22Rv1 (cell line): ENCODE measurements around the gene YIF1B.

Experiments
- ZFX ChIP-seq: fragments of 450-650 bp; IDR thresholded peaks from 2 replicates; pipeline ENCODE4 v1.6.1; 2017; ENCODE audit warnings: antibody characterized with exemption, borderline replicate concordance
- TF ChIP-seq, protein P1 (sequence below): fragments of 450-650 bp; IDR thresholded peaks from 2 replicates; pipeline ENCODE4 v1.5.1; 2017; ENCODE audit warnings: mild to moderate bottlenecking

DNA sequence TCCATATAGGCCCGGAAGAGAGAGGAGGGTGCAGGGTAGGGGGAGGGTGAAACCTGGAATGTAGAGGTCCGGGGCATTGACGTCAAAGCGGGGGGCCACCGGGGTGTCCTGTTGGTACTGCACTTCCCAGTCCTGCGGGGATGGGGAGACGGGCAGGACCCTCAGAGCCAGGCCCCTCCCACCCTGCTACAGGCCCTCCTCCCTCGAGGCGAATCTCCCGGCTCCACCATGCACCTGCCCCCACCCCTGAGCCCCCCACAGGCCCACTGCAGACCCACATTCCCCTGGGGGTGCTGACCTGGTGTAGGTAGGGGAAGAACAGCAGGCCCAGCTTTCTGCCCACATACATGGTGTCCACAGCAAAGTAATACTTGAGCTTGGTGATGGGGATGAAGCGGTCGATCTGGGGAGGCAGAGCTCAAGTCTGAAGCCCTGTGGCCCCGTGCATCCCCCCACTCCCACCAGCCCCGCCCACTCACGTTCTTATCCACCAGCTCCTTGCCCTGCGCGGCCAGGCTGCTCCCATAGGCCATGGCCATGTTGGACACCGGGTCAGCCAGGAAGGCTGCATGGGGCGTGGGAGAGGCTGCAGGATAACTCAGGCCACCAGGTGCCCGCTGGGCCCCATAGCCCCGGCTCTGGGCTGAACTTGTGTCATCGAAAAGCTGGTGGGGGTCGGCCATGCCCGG is 6.7 kb downstream of the YIF1B start:
- TF ChIP-seq, protein P1, sequence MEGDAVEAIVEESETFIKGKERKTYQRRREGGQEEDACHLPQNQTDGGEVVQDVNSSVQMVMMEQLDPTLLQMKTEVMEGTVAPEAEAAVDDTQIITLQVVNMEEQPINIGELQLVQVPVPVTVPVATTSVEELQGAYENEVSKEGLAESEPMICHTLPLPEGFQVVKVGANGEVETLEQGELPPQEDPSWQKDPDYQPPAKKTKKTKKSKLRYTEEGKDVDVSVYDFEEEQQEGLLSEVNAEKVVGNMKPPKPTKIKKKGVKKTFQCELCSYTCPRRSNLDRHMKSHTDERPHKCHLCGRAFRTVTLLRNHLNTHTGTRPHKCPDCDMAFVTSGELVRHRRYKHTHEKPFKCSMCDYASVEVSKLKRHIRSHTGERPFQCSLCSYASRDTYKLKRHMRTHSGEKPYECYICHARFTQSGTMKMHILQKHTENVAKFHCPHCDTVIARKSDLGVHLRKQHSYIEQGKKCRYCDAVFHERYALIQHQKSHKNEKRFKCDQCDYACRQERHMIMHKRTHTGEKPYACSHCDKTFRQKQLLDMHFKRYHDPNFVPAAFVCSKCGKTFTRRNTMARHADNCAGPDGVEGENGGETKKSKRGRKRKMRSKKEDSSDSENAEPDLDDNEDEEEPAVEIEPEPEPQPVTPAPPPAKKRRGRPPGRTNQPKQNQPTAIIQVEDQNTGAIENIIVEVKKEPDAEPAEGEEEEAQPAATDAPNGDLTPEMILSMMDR = no peak
- TF ChIP-seq ZFX = no peak
